HG02885 (cell line): ENCODE results near the gene LMO1.
A peak's percentile ranks its signal among the peaks of the same experiment; 100 is the strongest.

Source experiments
- ATAC-seq: cut with Tn5 transposase; IDR thresholded peaks from one replicate; pipeline ENCODE4 v1.9.1; 2021; ENCODE audit warnings: mild to moderate bottlenecking; ENCODE audit not compliant: unreplicated experiment, poor library complexity

Gene LMO1

DNA sequence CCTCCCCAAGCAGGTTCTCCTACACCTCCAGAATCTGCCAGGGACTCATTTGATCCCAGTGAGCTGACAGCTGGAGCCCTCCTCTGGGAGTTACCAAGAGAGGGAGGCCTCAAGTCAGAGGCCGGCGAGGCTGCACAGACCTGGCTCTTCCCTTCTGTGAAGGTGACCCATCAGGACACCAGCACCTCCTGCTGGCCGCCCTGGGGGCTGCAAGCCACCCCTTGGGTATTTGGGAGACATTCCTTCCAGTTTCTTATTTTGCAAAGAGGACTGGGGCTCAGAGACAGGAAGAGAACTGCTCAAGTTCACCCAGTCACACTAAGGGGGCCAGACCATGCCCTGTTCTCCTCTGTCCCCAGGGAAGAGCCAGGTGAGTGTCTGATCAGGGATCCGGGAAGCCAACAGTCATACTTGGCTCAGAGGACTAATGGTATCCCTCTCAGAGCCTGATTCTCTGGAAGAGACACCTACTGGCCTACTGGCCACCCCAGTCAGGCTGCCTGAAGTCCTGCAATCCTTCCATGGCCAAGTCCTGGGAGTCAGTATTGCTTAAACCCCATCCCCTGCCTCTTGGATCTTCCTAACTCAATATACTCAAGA is 54.4 kb downstream of the LMO1 start:
- ATAC-seq = no peak

DNA sequence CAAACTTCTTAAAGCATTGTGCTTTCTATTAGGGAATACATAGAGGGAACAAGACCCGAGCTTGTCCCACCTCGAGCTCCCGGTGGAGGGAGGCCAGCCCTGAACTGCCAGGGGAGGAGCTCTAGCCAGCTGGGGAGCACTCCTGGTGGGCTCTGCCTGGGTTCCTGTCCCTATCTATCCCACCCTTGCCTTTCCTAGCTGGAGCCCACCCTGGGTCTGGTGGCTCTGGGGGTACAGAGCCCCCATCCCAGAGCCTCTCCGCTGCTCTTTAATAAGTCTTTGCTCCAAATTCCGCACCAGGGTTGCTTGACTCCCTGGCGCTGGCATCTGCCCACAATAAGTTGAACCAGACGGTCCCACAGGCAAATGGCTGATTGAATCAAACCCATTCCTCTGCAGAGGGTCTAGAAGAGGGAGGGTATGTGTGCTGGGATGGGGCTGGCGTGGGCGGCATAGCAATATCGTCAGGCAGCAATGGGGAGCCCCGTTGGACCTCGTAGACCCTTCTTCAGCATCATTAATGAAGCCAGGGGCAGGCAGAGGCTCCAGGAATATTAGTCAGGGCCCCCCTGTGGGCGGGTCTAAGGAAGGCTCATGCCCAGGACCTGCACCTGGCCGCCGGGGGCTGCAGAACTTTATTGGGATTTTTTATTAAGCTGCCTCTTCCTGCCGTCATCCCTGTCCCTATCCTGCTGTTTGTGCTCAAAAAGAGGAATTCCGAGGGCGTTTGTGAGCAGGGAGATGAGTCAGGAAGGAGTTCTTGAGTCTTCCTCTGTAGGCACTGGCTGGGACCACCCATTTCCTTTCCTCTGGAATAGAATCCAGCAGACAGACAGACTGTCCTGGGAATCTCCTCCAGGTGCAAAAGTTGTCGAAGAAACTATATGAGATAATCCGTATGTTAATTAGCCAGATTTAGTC is 56.3 kb downstream of the LMO1 start:
- no peak for ATAC-seq

DNA sequence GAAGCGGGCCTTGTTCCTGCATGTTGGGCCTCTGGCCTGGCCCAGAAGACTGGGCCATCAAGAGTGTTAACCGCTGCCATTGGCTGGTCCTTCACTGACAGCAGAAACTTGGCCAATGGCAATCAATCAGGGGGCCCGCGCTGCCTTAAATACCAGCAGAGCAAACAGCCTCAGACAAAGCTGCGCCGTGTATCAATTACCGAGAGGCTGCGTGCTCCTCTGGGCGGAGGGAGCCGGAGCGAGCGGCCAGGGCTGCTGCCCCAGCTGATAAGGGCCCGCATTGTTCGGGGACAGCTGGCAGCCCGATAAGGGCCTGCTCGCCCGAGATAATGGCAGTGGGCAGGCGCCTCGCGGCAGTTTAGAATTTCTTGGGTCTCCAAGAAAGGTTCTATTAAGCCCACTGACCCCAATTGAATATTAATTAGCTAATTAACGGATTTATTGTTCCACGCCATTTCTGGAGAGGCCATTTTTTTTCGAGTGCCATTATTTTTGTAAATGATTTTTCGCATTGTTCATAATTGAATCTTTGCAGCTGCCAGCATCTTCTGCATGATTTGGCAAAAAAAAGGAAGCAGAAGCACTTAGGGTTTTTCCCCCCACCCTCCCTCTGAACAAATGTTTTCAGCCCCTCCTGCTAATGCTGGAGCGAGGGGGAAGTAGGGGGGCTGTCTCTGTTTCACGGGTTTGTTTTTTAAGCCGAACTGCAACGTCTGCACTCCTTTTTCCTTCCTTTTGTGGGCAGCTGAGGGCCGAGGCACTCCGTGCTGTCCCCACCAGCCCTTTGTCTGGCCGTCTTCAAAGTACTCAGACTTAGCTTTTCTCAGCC is 57.2 kb downstream of the LMO1 start:
- ATAC-seq = no peak

DNA sequence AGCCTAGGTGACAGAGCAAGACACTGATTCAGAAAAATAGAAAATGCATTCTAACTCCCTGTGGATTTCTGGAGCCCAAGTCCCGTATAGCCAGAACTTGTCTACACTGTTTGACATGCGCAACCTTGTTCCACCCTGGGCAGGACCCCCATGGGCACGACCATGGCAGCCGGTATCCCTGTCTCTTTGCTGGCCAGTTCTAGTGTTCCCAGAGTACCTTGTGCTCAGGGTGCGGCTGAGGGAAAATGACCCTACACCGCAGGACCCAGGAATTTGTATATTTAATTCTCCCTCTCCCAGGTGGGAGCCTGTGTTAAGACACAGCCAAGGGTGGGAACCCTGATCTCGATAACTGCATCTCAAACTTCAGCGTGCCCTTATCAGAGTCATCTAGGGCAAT is 58.1 kb downstream of the LMO1 start:
- ATAC-seq = no peak

DNA sequence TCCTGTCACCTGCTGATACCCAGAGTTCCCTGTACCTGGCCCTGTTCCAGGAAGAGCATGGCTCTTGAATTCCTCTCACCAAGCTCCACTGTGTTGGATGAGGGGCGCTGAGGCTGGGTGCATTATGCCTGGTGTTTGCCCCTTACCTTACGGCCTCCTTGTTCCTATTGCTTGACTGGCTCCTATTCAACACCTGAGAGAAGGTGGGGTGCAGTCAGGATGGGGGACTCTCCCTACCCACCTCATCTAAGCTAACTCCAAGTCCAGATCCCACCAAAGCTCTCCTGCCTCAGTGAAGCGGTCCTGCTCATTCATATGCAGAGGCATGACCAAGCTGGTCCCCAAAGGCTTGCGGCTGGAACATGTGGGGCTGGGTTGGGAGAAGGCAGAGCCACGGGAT is 59.1 kb downstream of the LMO1 start:
- ATAC-seq = no peak

DNA sequence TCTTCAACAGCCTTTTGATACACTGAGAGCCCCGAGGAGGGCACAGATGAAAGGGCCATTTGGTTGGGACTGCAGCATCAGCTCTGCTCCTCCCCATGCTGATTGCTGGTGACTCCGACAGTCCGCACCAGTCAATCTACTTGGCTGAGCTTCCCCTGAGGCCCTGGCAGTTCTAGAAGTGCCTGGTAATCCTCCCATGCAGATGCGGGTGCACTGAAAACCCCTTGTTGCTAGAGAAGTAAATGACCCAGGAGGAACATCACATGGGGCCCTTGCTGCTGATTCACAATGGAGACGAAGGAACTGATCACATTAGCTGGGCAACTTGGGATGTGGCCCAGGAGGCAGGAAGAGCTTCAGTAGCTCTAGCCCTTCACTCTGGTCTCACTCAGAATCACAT is 59.7 kb downstream of the LMO1 start:
- no peak for ATAC-seq

DNA sequence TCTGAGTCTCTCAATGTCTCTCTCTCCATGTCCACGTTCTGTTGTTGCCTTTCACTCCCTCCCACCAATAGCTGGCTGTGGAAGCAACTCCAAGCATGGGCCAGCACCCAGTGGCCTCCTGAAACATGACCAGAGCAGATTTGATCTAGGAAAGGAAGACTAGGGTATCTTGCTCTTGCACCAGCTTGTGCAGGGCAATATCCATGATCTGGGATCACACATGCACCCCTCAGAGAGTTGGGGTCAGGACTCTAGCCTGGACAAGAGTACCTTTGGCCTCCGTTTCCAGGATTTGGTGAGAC is 60.3 kb downstream of the LMO1 start:
- no peak for ATAC-seq

DNA sequence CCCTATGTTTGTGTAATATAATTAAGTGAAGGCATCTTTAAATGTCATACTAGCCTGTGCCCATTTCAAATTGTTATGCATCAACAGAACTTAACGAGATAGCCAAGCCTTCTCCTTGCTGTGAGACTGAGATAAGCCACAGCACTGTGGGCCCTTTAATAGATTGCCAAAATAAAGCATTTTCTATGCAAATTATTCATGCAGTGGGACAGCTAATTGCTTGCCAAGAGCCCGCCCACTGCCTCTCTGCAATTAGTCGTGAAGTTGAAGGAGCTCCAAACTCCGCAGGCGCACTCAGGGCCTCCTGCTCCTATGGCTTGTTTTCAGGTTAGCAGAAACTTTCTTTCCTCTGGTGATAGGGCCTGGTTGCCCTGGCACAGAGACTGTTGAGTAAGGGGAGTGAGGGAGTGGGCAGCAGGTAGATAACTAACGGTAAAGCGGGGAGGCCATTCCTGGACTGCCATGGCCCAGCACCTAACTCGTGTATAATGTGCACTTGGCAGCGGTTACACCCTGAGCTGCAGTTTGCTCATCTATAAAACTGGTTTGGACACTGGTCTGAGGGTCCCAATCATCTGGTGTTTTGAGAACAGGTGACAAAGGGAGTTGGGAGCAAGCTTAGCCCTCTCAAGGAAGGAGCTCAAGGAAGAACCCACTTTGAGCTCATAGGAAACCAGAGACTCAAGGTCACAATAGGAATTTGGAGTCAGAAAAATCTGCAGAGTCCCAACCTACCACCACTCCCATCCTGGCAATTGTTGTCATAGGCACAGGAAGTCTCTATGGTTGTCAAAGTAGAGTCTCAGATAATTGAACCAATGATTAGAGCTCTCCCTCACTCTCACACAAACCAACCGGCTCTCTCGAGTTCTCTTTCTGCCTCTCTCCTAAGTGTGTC is 60.9 kb downstream of the LMO1 start:
- no peak for ATAC-seq

DNA sequence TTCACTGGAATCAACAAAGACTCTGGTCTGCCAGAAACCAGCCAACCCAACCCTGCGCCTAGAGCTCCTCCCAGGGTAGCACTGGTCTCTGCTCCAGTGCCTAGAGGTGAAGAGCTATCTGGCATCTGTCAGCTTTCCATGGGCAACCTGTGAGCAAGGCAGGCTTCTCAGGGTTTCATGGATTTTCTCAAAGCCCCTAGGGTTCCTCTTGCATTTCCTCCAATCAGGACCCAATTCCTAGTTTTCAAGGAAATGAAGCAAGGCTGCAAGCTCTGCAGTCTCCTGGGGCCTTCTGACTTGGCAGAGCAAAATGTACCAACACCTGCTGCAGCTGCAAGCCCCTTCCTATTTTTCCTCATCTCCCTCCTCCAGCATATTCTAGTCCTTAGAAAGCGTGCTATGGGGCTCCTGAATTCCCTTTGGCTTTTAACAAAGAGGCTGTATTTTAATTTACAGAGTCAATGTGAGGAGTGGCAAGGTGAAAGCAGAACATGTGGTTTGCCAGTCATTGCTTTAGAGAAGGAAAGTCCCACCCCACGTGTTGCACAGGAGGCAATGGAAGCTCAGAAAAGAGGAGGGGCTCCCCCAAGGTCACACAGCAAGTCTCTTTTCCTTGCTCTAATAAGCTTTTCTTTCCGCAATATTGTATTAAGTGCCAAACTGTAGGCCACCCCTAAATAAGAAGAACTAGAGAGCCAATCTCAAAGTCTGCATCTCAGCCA is 61.9 kb downstream of the LMO1 start:
- ATAC-seq = peak; percentile 87

DNA sequence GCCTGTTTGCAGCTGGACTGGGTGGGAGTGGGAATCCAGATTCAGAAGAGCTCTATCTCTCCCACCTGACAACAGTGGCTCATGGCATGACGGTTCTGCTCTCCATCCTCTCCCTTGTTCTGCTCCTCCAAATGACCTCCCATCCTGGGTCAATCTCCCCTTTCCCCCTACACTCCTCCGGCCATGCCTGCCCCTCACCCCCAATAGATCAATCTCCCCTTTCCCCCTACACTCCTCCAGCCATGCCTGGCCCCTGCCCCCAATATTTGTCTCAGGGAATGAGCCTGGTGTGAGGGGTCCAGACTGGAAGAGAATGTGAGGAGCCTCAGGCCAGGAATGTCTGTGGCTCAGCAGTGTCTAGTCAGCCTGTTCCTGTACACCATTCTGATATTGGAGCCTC is 64.0 kb downstream of the LMO1 start:
- ATAC-seq = no peak

DNA sequence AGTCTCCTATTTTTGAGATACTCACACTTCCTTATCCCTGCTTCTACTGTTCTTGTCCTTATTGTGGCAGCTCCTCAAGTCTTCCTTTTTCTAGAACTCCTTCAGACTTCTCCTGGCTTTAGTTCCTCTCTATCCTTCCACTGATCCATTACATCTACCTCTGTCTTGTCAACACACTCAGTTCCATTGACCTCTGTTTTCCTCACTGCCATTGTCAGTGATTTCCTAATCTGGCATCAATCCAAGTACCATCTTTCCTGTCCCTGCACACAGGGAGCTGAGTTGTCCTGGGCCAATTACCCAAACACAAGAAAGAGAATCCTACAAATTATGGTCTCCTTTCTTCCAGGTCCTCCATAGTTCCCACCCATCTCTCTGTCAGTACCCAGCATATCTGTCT is 66.9 kb downstream of the LMO1 start:
- ATAC-seq = no peak

DNA sequence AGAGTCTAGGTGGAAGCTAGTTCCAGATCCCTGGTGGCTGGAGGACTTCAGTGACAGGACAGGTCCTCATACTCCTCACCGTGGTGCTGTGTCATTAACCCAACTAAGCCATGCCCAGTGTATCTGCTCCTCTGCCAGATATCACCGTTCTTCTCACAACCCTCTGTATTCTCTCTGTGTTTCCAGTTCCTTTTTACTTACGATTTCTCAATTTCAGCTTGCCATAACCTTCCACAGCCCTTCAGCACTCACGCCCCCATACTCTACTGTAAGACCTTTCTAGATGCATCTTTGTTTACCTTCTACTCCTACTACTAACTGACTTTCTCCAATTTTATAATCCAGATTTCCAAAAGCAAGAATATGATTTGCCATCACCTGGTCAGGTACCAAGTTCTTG is 68.7 kb downstream of the LMO1 start:
- no peak for ATAC-seq

DNA sequence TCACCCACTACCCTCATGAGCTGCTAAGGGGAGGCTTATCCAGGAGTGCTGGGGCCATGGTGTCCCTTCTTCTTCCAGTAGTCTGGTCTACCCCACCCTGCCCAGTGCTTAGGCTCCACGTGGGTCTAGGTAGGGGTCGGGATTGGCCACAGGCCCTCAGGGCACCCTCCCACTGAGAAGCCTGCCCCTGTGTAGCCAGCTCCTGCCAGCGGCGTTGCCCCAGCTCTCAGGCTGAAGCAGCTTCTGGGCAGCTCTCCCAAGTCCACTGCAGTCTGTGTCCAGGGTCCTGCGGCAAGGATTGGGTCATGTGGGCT is 70.8 kb downstream of the LMO1 start:
- peak; percentile 28 for ATAC-seq

DNA sequence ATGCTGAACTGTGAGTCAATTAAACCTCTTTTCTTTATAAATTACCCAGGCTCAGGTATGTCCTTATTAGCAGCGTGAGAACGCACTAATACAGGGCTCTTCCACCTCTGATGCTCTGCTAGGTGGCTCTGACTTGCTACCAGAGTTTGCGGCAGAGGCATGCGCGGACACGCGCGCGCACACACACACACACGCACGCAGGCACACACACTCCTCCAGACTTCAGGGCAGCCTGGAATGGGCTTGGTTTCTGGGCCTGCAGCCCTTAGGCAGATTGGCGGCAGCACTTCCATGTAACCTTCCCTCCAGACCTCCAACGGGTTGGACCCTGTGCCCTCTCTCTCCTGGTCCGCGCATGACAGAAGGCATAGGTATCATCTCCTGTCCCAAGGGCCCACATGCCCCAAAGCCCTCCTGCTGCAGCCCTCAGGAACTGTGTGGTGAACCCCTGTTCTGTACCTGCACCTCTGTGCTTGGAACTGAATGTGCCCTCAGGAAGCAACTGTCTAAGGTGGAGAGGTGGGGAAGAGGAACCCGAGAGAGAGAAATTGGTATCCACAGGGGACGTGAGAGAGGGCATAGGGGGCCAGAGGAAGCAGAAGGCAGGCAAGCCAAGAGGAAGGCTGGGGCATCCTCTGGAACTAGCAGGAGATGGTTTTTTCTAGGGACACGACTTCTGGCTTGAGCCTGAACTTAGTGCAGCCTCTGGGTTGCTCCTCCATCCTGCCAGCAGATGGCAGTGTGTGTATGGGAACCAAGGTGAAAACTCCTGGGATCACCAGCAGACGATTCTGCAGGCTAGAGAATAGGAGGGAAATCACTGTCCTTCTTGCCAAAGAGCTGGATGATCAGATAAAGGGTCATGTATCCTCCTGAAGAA is 71.4 kb downstream of the LMO1 start:
- peak; percentile 76 for ATAC-seq

DNA sequence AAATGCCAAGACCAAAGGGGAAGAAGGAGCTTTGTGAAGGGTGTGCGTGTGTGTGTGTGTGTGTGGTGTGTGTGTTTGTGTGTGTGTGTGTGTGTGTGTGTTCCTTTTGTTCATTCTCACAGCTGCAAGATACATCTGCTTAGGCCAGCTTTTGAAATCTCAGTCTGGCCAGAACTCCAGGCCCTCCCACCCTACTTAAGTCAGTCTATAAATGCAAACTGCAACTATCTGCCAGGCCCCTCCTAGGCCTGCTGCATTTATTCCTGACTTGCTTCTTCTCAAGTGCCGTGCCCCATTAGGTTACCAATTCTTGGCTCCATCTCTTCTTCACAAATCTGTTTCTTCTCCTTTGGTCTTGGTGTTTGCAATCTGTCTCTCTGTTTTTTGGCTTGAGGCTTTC is 73.2 kb downstream of the LMO1 start:
- ATAC-seq = no peak

DNA sequence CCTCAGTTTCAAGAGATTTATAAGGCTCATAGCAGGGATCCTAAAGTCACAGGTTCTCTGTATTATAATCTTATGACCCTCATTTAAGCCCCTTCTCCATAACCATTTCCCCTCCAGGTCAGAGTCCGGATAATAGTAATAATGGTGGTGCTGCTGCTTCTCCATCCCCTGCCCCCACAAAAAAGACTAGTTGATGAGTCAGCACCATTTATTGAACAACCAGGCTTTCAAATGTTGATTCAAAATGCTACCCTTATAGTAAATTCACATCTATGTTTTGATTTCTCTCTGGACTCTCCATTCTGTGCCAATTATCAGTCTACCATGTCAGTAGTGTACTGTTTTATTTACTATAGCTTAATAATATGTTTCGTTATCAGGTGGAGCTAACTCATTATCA is 77.2 kb downstream of the LMO1 start:
- ATAC-seq = no peak

DNA sequence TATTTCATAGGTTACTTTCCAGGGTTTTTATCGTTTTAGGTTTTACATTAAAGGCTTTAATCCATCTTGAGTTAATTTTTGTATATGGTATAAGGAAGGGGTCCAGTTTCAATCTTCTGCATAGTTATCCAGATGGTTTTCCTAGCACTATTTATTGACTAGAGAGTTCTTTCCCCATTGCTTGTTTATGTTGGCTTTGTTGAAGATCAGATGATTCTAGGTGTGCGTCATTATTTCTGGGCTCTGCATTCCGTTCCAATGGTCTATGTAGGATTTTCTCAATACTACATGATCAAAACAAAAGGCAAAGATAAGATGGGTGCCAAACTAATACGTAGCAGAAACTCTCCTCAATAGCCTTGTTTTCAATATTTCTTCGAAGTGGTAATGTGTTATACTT is 80.6 kb downstream of the LMO1 start:
- no peak for ATAC-seq

DNA sequence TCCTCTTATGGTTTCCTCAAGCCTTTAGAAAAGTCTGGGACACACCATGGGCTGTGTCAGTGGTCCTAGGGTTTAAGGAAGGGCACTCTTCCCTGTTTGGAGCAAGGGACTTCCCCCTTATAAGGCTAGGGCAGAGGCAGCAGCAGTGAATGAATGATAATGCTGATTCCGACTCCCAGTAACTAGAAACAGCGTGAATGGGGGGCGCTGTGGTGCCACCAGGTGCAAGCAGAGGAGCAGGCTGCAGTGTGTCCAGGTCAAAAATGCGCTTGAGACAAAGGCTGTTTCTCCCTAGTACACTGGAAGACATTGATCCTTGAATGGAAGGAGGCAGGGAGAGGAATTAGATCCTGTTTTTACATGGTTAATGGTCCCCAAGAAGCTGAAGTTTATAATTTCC is 83.2 kb downstream of the LMO1 start:
- ATAC-seq = no peak

DNA sequence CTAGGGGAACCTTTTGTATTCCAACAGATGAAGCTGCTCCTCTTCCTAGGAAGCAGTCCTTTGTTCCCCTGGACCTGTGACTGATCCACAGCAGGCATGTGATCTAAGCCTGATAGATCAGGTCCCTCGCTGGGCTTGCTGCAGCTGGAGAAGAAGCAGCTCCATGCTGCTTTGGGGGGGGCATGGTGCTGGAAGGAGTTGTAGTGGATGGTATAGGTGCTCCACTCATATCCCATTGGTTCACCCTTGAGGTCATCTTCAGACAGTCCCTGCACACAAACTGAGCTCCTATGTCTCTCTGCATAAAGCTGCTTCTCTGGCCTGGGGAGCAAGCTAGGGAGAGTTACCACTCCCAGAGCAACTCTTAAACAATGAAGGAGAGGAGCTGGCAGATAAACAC is 85.4 kb downstream of the LMO1 start:
- no peak for ATAC-seq
